ENCODE measurements around the gene EDDM13. TPM values are rescaled to one million over a fixed set of nuclear protein-coding genes. Genes with fewer than 3 reads are reported as not detected.

Gene EDDM13
- total and polyA plus RNA-seq, 2 of the 13 experiments (the other 11 are each of a cell fraction or from before 2014, with no cell fraction given), result not detected

GRCh38 chr19:56314018-56314380 lies 41.5 kb downstream of the EDDM13 start (continued):
- no peak for TF ChIP-seq ZZZ3 (CRISPR knock-in tag; IDR thresholded peaks at IDR 0.05; ENCODE audit: borderline replicate concordance)
- no peak for TF ChIP-seq KDM4B (CRISPR knock-in tag; IDR thresholded peaks at IDR 0.05)
- no peak for TF ChIP-seq PHF21A (CRISPR knock-in tag; IDR thresholded peaks at IDR 0.05)
- TF ChIP-seq FOSL2 (CRISPR knock-in tag; IDR thresholded peaks at IDR 0.05), result peak; percentile 13; the same call in 1 of the 2 replicates
- TF ChIP-seq USF2 (IDR thresholded peaks at IDR 0.05; ENCODE audit: low read depth, low read length), result no peak
- no peak for TF ChIP-seq USF2 (CRISPR knock-in tag; IDR thresholded peaks at IDR 0.05; ENCODE audit: borderline replicate concordance)
- TF ChIP-seq PREB (CRISPR knock-in tag; IDR thresholded peaks at IDR 0.05), result no peak
- no peak for TF ChIP-seq DMTF1 (CRISPR knock-in tag; IDR thresholded peaks at IDR 0.05)
- no peak; the same call in 1 of the 2 replicates for TF ChIP-seq KAT7 (CRISPR knock-in tag; IDR thresholded peaks at IDR 0.05; ENCODE audit: borderline replicate concordance)
- no peak for TF ChIP-seq HMG20B (CRISPR knock-in tag; conservative IDR thresholded peaks at IDR 0.05)
- peak; percentile 89; the same call in 1 of the 2 replicates for TF ChIP-seq HBP1 (CRISPR knock-in tag; IDR thresholded peaks at IDR 0.05; ENCODE audit: low read depth)
- TF ChIP-seq SALL1 (CRISPR knock-in tag; IDR thresholded peaks at IDR 0.05), result no peak; the same call in 1 of the 2 replicates
- no peak for TF ChIP-seq ZNF432 (CRISPR knock-in tag; IDR thresholded peaks at IDR 0.05; ENCODE audit: borderline replicate concordance)
- no peak for TF ChIP-seq NBN (conservative IDR thresholded peaks at IDR 0.05)
- no peak for TF ChIP-seq MNT (IDR thresholded peaks at IDR 0.05)
- TF ChIP-seq NR2C2 (CRISPR knock-in tag; IDR thresholded peaks at IDR 0.05; ENCODE audit: borderline replicate concordance), result no peak
- TF ChIP-seq TCF7 (IDR thresholded peaks at IDR 0.05; ENCODE audit: low read depth), result no peak
- no peak for TF ChIP-seq ZSCAN30 (CRISPR knock-in tag; IDR thresholded peaks at IDR 0.05)
- TF ChIP-seq ZFP37 (CRISPR knock-in tag; IDR thresholded peaks at IDR 0.05; ENCODE audit: borderline replicate concordance), result no peak
- no peak for TF ChIP-seq AGO1 (IDR thresholded peaks at IDR 0.05; ENCODE audit: low read depth, low read length, poor library complexity, severe bottlenecking)
- no peak for TF ChIP-seq KDM5A (IDR thresholded peaks at IDR 0.05; ENCODE audit: borderline replicate concordance, low read length)
- no peak for TF ChIP-seq ZNF749 (CRISPR knock-in tag; IDR thresholded peaks at IDR 0.05; ENCODE audit: borderline replicate concordance)
- TF ChIP-seq ZNF850 (CRISPR knock-in tag; conservative IDR thresholded peaks at IDR 0.05), result 0 out of 2 replicates have a peak, but pooled peaks have one; percentile 51
- no peak for TF ChIP-seq ZNF383 (CRISPR knock-in tag; IDR thresholded peaks at IDR 0.05; ENCODE audit: borderline replicate concordance)
